Transverse colon (tissue), 4 donors: ENCODE results near the gene BLVRA. TPM values are rescaled to one million over a fixed set of nuclear protein-coding genes. Genes with fewer than 3 reads are reported as not detected.
"Not testable (repeated sequence)": the region's sequence is repeated elsewhere in the genome, so short reads cannot be mapped to it uniquely, and the experiment has no call there.

Source experiments
- DNase-seq: peaks from one replicate; pipeline ENCODE4 v3.0.0-alpha.2; 2019
- H3K27ac ChIP-seq, 4 donors: fragments of 200-600 bp; sonication (generic); 2 replicates each; pipeline ENCODE4 v1.5.1; 2016 to 2018; ENCODE audit warnings: inconsistent platforms in 4 of 4
- H3K27me3 ChIP-seq: fragments of 200-600 bp; sonication (generic); 2 replicates; pipeline ENCODE4 v1.5.1; 2017; ENCODE audit warnings: inconsistent platforms
- H3K36me3 ChIP-seq, 4 donors: fragments of 200-600 bp; sonication (generic); 2 replicates each; pipeline ENCODE4 v1.5.1; 2017 to 2019; ENCODE audit warnings: inconsistent platforms in 4 of 4
- H3K4me1 ChIP-seq, 4 donors: fragments of 200-600 bp; sonication (generic); 2 replicates each; pipeline ENCODE4 v1.5.1; 2017 to 2020; ENCODE audit warnings: inconsistent platforms in 4 of 4
- H3K4me3 ChIP-seq, 4 donors: fragments of 200-600 bp; sonication (generic); 1 replicate in 1 of 4; 2 replicates in 3 of 4; pipeline versions ENCODE4 v1.5.1 to v1.6.1; 2017 to 2019; ENCODE audit warnings: inconsistent platforms in 4 of 4
- H3K9me3 ChIP-seq, 2 donors: fragments of 200-600 bp; sonication (generic); 2 replicates each; pipeline ENCODE4 v1.5.1; 2017 to 2019; ENCODE audit warnings: inconsistent platforms in 2 of 2
- CTCF ChIP-seq, 5 experiments: fragments of 200-600 bp in 3 of 5; fragments of 450-650 bp in 2 of 5; sonication (generic) in 3 of 5; IDR thresholded peaks; 1 replicate in 2 of 5; 2 replicates in 3 of 5; pipeline ENCODE4 v1.5.1; 2016 to 2017; ENCODE audit warnings: antibody characterized with exemption in 5 of 5, inconsistent platforms in 3 of 5, mild to moderate bottlenecking in 2 of 5, moderate library complexity in 1 of 5
- EP300 ChIP-seq: sonication (generic); formaldehyde crosslinking; IDR thresholded peaks from one replicate; pipeline ENCODE4 v1.6.1; 2017; ENCODE audit warnings: antibody characterized with exemption, low read depth
- POLR2A ChIP-seq: fragments of 450-650 bp; IDR thresholded peaks from one replicate; pipeline ENCODE4 v1.6.1; 2016; ENCODE audit warnings: antibody characterized with exemption, mild to moderate bottlenecking, moderate library complexity
- POLR2AphosphoS5 ChIP-seq, 3 donors: sonication (generic); formaldehyde crosslinking; IDR thresholded peaks; one replicate each; pipeline ENCODE4 v1.6.1; 2016; ENCODE audit warnings: antibody characterized with exemption in 3 of 3
- WGBS, 2 donors: methylation state at CpG; one replicate each; pipeline ENCODE4 v1.1.5; 2018; ENCODE audit warnings: low coverage in 1 of 2; 5-methylcytosine and 5-hydroxymethylcytosine counted together
- in situ Hi-C, 4 donors: fragments of 200-750 bp; cut with MboI; loops; one replicate each; pipeline versions ENCODE4 v1.15.0 to v1.15.1; 2017; ENCODE audit warnings: low sequenced_read_pairs in 3 of 4, low pct_ligation_motif_present in 1 of 4, low pct_unique_long_range_greater_than_20kb in 1 of 4
- intact Hi-C: fragments of 100-400 bp; cut with DNase I; formaldehyde crosslinking; loops from one replicate; pipeline ENCODE4 v1.15.1; 2023; ENCODE audit warnings: low total_unique reads
- total RNA-seq, 4 donors: library from RNA; depleted of rRNA; stranded (reverse); fragments of >200 nt; gene quantifications; one replicate each; pipeline ENCODE4 v1.1.0, GENCODE V29; 2016

The BLVRA gene
- total RNA-seq, 4 donors from 2014 or later, result 1.5 to 119 (median 15.9) TPM

GRCh38 chr7:43769281-43769680, 10.8 kb downstream of the BLVRA start:
- Histone ChIP-seq H3K36me3 (no peaks in the 10 kb centered on the region), H3K4me3 (no peak overlapping the region), H3K27me3 (no peaks in the 10 kb centered on the region), H3K4me1 (peaks cover 4 to 13% (median 7%) of the 10 kb centered on the region in 4 donors), H3K9me3 (no peaks in the 10 kb centered on the region), H3K27ac (no peak overlapping the region)
- no peak for TF ChIP-seq EP300
- no peak for TF ChIP-seq CTCF (IDR thresholded peaks at IDR 0.05)
- no peak for TF ChIP-seq POLR2A
- TF ChIP-seq POLR2AphosphoS5 (IDR thresholded peaks at IDR 0.05), result no peak
- 90 to 92% methylated on average over 5 of the region's 5 CpGs for WGBS, 2 donors
- in situ Hi-C loops (no loop called here), intact Hi-C loops (loop anchor here (10.0 kb wide), 1 partner anchor 46 kb away; no protein-coding TSS in a partner anchor)
- no peak for DNase-seq

GRCh38 chr7:43769791-43770465, 11.4 kb downstream of the BLVRA start:
- Histone ChIP-seq H3K36me3 (no peaks in the 10 kb centered on the region), H3K27me3 (no peaks in the 10 kb centered on the region), H3K27ac (no peak overlapping the region), H3K4me3 (no peak overlapping the region), H3K9me3 (no peaks in the 10 kb centered on the region), H3K4me1 (peaks cover under 1 to 6% (median 2%) of the 10 kb centered on the region in 4 donors)
- in situ Hi-C loops (no loop called here), intact Hi-C loops (loop anchor here (10.0 kb wide), 1 partner anchor 45 kb away; no protein-coding TSS in a partner anchor)
- no peak for TF ChIP-seq POLR2AphosphoS5 (IDR thresholded peaks at IDR 0.05)
- TF ChIP-seq EP300, result no peak
- TF ChIP-seq POLR2A, result no peak
- TF ChIP-seq CTCF (IDR thresholded peaks at IDR 0.05), result no peak
- DNase-seq, result no peak
- 63 to 86% methylated on average over 4 to 10 of the region's 10 CpGs for WGBS, 2 donors

GRCh38 chr7:43771128-43771527, 12.6 kb downstream of the BLVRA start:
- DNase-seq, result no peak
- in situ Hi-C loops (no loop called here), intact Hi-C loops (no loop called here)
- H3K4me3 ChIP-seq, result no peak overlapping the region
- no peaks in the 10 kb centered on the region for H3K9me3 ChIP-seq
- H3K36me3 ChIP-seq, result no peaks in the 10 kb centered on the region
- no peaks in the 10 kb centered on the region for H3K27me3 ChIP-seq
- WGBS, 2 donors, result 58 to 70% methylated on average over 3 of the region's 3 CpGs
- H3K4me1 ChIP-seq, result no peaks in the 10 kb centered on the region
- TF ChIP-seq POLR2A, result no peak
- TF ChIP-seq CTCF (IDR thresholded peaks at IDR 0.05), result no peak
- no peak for TF ChIP-seq POLR2AphosphoS5 (IDR thresholded peaks at IDR 0.05)
- no peak for TF ChIP-seq EP300
- H3K27ac ChIP-seq, result no peak overlapping the region

- 76 to 86% methylated on average over 2 to 3 of the region's 3 CpGs for WGBS, 2 donors
- no peak overlapping the region for H3K4me3 ChIP-seq
- H3K9me3 ChIP-seq, result no peaks in the 10 kb centered on the region
- intact Hi-C loops (no loop called here), in situ Hi-C loops (no loop called here)
- no peaks in the 10 kb centered on the region for H3K36me3 ChIP-seq
- H3K27me3 ChIP-seq, result no peaks in the 10 kb centered on the region
- H3K27ac ChIP-seq, result no peak overlapping the region
- no peaks in the 10 kb centered on the region for H3K4me1 ChIP-seq
- DNase-seq, result no peak
- TF ChIP-seq CTCF (IDR thresholded peaks at IDR 0.05) (no peak), EP300 (no peak), POLR2A (no peak), POLR2AphosphoS5 (IDR thresholded peaks at IDR 0.05) (no peak)
Measured at GRCh38 chr7:43771573-43771972, 13.1 kb downstream of the BLVRA start.

GRCh38 chr7:43773268-43773667, 14.8 kb downstream of the BLVRA start:
- H3K4me1 ChIP-seq, intact Hi-C loops, DNase-seq, in situ Hi-C loops, H3K27me3 ChIP-seq, H3K4me3 ChIP-seq, H3K36me3 ChIP-seq, H3K9me3 ChIP-seq, H3K27ac ChIP-seq: not testable (repeated sequence)
- WGBS, 2 donors, result 88 to 97% methylated on average over 5 to 6 of the region's 6 CpGs

GRCh38 chr7:43775255-43775654, 16.8 kb downstream of the BLVRA start:
- in situ Hi-C loops, H3K27ac ChIP-seq: not testable (repeated sequence)
- WGBS, 2 donors, result 94 to 100% methylated on average over 1 to 2 of the region's 2 CpGs

More at GRCh38 chr7:43775255-43775654, 16.8 kb downstream of the BLVRA start:
- H3K4me1 ChIP-seq, H3K36me3 ChIP-seq, intact Hi-C loops, H3K27me3 ChIP-seq, DNase-seq, H3K4me3 ChIP-seq, H3K9me3 ChIP-seq: not testable (repeated sequence)
